GM21360 (cell line): Measurements from ENCODE around the gene HLA-DQA1.
"Not testable (repeated sequence)": the region's sequence is repeated elsewhere in the genome, so short reads cannot be mapped to it uniquely, and the experiment has no call there.

Experiments used
- ATAC-seq: cut with Tn5 transposase; IDR thresholded peaks from one replicate; pipeline ENCODE4 v1.9.1; 2021; ENCODE audit warnings: mild to moderate bottlenecking, moderate library complexity; ENCODE audit not compliant: unreplicated experiment

Gene HLA-DQA1

DNA sequence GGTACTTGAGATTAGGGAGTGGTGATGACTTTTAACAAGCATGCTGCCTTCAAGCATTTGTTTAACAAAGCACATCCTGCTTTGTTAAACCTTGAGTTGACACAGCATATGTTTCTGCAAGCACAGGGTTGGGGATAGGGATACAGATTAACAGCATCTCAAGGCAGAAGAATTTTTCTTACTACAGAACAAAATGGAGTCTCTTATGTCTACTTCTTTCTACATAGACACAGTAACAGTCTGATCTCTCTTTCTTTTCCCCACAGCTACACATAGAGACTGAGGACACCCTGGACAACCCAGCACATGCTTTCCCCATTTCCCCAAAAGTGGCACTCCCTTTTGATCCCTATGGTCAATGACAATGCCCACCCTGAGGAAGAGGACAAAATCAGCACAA, 20.6 kb downstream of the HLA-DQA1 start:
- ATAC-seq: not testable (repeated sequence)

DNA sequence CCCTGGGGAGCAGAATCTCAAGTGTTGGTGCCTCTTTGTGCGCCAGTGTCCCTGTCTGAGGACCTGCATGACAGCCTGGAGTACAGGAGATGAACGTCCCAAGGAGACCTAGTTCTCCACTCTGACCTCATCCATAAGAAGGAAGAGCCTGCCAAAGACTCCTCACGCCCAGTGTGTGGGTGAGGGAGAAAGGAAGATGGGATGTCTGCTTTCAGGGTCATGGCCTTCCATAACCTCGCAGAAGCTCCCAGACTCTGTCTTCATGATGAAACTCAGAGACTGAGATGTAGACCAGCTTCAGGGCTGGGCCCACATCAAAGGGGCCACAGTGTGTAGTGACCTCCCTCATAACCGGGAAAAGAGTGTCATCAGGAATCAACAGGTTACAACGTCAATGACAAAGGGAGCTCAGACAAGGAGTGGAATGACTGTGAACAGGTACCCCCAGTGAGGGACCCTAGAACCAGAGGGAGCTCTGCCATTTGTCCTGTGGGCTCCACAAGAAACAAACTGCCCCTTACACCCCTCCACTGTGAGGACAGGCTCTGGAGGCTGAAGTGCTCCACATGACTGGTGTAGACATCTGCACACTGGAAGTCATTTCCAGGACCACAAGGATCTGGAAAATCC, 21.2 kb downstream of the HLA-DQA1 start:
- ATAC-seq: no peak

GRCh38 chr6:32659856-32660595, 22.8 kb downstream of the HLA-DQA1 start:
- no peak for ATAC-seq

DNA sequence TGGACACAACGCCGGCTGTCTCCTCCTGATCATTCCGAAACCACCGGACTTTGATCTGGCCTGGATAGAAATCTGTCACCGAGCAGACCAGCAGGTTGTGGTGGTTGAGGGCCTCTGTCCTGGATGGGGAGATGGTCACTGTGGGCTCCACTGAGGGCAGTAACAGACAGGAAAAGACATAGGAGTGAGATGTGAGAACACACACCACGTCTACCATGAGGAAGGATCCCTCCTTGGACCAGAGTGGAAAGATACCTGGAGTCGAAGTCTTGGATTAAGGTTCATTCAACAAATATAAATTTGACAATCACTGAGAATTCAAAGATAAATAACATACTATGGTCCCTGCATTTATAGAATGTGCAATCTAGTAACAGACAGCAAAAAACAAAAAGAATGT, 24.9 kb downstream of the HLA-DQA1 start:
- no peak for ATAC-seq

DNA sequence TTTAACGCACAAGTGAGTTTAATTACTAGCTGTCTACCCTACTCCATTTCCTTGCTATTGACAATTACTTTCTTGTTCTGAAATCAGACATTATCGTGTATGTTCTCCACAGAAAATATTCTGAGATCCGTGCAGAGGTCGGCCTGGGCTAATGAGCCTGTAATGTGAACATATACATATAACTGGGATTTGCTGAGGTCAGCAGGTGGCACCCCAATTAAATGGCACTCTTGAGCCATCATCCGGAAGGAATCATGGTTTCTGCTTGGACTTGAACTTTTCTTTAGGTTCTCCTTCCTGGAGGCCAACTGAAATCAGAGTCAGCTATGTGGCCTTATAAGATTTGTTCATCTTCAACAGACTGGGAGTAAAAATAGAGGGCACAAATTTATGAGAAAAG, 25.6 kb downstream of the HLA-DQA1 start:
- no peak for ATAC-seq

DNA sequence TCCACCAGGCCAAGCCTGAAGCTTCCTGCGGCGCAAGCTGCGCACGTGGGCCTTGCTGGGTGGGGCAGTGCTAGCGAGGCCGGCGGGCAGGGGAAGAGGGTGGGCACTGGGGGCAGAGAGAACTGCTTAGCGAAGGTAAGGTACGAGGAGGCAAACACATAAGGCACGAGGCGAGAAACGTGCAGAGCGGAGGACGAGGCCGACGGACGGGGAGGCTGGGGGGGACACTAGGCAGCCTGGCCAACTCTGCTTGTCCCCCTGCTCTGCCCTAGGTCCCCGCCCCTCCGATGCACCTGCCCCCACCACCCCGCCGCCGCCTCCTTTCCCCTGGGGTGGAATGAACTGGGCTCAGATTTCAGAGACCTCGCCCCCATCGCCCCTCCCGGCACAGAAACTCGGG, 27.1 kb downstream of the HLA-DQA1 start:
- no peak for ATAC-seq

DNA sequence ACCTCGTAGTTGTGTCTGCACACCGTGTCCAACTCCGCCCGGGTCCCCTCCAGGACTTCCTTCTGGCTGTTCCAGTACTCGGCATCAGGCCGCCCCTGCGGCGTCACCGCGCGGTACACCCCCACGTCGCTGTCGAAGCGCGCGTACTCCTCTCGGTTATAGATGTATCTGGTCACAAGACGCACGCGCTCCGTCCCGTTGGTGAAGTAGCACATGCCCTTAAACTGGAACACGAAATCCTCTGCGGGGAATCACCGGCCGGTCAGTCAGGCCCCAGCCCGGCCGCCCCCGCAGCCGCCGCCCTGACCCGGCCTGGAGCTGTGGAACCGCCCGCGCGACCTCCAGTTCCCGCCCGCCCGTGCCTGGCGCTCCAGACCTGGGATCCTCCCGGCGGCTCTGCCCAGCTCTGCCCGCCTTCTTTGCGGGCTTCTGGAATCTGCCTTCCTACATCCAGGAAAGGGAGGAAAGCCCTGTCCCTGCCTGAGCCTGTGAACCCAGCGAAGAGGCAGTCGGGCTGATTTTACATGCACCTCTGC, 27.7 kb downstream of the HLA-DQA1 start:
- no peak for ATAC-seq

- no peak for ATAC-seq
Observed at GRCh38 chr6:32665661-32666060, 28.5 kb downstream of the HLA-DQA1 start.

GRCh38 chr6:32666420-32667300, 29.5 kb downstream of the HLA-DQA1 start, which contains the start of gene HLA-DQB1:
HLA-DQB1 (minus strand) TSS chr6:32666657; CDS start chr6:32666607, 50 bp downstream.
- peak; percentile 54 for ATAC-seq

DNA sequence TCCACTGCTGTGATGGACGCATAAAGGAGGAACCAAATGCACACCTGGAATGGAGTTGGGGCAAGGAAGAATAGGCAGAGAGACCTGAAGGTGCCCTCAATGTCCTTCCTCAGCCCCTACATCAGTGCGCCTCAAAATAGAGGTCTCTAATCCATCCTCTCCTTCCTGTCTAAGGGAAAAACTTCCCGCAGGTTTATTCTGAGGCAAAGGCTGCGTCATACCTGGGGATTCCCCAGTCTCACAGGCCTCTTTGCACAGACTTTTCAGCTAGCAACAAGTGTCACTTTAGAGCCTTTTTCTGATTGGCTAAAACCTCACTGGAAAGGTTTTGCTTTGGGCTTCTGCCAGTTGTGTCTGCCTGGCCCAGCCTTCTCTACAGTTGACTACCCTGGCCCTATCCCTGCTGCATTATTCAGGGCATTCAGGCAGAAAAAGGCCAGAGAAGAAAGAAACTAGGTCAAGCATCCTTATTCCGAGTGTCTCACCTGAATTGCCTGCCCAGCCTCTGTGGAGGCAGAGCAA, 31.1 kb downstream of the HLA-DQA1 start:
- peak; percentile 57 for ATAC-seq

DNA sequence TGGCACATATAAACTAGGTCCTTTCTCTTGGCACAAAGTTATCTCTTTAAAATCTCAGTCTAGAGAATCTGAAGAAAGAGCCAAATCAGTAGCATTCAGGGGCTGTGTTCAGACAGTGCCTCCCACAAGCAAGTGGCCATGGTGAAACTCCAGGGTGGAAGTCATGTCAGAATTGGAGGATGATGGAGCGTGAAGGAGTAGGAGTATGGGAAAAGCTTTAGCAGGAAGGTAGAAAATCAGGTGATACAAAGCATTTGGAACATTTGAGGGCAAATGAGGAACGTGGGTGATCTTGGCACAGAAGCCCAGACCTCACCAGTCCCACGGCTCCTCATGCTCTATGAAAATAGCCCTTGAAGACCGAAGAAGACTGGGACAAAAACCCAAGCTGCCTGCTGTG, 32.0 kb downstream of the HLA-DQA1 start:
- no peak for ATAC-seq

- no peak for ATAC-seq
Observed at GRCh38 chr6:32669893-32670292, 32.7 kb downstream of the HLA-DQA1 start.

DNA sequence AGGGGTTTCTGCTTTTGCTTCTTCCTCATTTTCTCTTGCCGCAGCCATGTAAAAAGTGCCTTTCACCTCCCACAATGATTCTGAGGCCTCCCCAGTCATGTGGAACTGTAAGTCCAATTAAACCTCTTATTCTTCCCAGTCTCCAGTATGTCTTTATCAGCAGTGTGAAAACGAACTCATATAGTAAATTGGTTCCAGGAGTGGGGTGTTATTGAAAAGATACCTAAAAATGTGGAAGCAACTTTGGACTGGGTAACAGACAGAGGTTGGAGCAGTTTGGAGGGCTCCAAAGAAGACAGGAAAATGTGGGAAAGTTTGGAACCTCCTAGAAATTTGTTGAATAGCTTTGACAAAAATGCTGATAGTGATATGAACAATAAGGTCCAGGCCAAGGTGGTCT, 34.7 kb downstream of the HLA-DQA1 start:
- not testable (repeated sequence) for ATAC-seq

- not testable (repeated sequence) for ATAC-seq
Observed at GRCh38 chr6:32674123-32674522, 36.9 kb downstream of the HLA-DQA1 start.

GRCh38 chr6:32679492-32679891, 42.3 kb downstream of the HLA-DQA1 start:
- ATAC-seq: no peak

DNA sequence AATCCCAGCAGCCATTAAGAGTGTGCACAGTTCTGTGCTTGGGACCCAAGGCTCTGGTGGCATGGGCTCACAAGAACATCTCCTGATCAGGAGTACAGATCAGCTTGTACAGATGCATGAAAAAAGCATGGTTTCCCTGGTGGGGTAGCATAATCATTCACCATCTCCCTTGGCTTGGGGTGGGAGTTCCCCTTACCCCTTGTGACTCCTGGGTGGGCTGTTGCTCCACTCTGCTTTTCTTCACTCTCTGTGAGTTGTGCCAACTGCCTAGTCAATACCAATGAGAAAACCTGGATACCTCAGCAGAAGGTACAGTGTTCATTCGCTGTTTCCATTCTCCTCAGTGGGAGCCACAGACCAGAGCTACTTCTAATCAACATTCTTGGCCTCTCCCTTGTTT, 42.8 kb downstream of the HLA-DQA1 start:
- ATAC-seq: no peak

DNA sequence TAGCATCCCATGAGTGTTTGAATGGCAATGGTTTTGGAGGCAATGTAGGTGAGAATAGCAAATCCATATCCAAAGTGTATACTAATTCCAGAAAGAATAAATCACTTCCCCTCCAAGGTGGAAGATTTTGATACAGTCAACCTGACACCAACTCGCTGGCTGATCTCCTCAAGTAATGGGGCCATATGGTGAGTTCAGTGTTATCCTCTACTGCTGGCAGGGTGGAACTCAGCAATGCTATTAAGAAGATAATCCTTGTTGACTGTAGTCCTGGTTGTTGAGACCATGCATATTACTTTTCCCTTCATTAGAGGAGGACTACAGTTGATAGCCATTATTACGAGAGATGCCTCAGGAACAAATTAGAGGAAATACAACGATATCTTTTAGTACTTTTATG, 47.0 kb downstream of the HLA-DQA1 start:
- no peak for ATAC-seq

- ATAC-seq: peak; percentile 67
Observed at GRCh38 chr6:32685603-32686002, 48.4 kb downstream of the HLA-DQA1 start.

- no peak for ATAC-seq
Observed at GRCh38 chr6:32689531-32690501, 52.6 kb downstream of the HLA-DQA1 start.

DNA sequence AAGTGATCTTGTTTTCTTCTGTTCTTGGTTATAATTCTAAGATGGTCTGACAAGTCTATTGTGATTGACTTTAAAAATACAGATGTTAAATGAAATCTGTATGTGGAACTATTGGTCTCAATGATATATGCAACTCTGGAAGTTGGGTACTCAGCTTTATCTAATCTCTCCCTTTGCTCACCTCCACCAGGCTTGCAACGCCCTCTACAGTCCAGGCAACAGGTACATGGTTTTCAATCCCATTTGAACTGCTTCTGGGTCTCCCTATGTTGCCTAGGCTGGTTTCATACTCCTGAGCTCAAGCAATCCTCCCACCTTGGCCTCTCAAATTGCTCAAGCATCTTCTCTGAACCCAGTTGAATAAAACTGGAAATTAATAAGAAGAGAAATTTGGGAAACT, 54.8 kb downstream of the HLA-DQA1 start:
- ATAC-seq: no peak
